ENCODE measurements around the gene EREG.

DNA sequence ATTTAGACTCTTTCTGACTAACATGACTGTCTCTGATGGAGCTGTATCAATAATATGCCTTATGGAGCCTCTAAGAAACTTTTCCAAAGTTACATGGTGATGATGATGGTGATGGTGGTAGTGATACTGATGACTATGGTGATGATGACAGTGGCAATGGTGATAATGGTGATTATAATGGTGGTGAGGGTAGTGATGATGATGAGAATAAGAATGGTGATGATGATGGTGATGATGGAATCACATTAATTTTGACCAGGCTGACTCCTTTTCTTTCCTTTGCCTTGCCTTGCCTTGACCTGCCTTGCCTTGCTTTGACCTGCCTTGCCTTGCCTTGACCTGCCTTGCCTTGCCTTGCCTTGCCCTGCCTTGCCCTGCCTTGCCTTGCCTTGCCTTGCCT, 48.3 kb downstream of the EREG start:
- TF ChIP-seq, protein P1, sequence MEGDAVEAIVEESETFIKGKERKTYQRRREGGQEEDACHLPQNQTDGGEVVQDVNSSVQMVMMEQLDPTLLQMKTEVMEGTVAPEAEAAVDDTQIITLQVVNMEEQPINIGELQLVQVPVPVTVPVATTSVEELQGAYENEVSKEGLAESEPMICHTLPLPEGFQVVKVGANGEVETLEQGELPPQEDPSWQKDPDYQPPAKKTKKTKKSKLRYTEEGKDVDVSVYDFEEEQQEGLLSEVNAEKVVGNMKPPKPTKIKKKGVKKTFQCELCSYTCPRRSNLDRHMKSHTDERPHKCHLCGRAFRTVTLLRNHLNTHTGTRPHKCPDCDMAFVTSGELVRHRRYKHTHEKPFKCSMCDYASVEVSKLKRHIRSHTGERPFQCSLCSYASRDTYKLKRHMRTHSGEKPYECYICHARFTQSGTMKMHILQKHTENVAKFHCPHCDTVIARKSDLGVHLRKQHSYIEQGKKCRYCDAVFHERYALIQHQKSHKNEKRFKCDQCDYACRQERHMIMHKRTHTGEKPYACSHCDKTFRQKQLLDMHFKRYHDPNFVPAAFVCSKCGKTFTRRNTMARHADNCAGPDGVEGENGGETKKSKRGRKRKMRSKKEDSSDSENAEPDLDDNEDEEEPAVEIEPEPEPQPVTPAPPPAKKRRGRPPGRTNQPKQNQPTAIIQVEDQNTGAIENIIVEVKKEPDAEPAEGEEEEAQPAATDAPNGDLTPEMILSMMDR (IDR thresholded peaks at IDR 0.05), result no peak
- no peak for TF ChIP-seq EZH2 (IDR thresholded peaks at IDR 0.05; ENCODE audit: borderline replicate concordance, insufficient read depth, low read depth, low read length, poor library complexity, severe bottlenecking)
